OCI-LY7 (cell line): ENCODE measurements around the gene PFKFB1. TPM values are rescaled to one million over a fixed set of nuclear protein-coding genes. Genes with fewer than 3 reads are reported as not detected.

ENCODE experiments used
- BruUV-seq: library from RNA; stranded (reverse); fragments of 400-500 nt; replicated peaks from 2 replicates; lab custom pipeline; 2021; lab: Mats Ljungman, UMichigan
- CTCF ChIA-PET: fragments of 300-600 bp; sonication (Branson Sonifier 250); formaldehyde crosslinking; loops from one replicate; lab custom pipeline; 2022; ENCODE audit warnings: antibody characterized with exemption; ENCODE audit not compliant: unreplicated experiment; lab: Charles Lee
- POLR2A ChIA-PET: fragments of 300-600 bp; sonication (Branson Sonifier 250); formaldehyde crosslinking; loops from one replicate; lab custom pipeline; 2022; ENCODE audit warnings: antibody characterized with exemption; lab: Charles Lee
- DNase-seq: peaks from one replicate; pipeline ENCODE4 v3.0.0-alpha.2; 2015; ENCODE audit warnings: low spot score
- H2AFZ ChIP-seq: fragments of 200-600 bp; sonication (generic), shearing (Covaris generic); 2 replicates; pipeline ENCODE4 v1.6.1; 2014; ENCODE audit warnings: mild to moderate bottlenecking, antibody characterized with exemption, low read length, moderate library complexity
- H3K27ac ChIP-seq: fragments of 200-600 bp; sonication (generic); 2 replicates; pipeline ENCODE4 v1.5.1; 2014; ENCODE audit warnings: mixed run types, low read depth, mild to moderate bottlenecking, moderate library complexity, low read length, inconsistent platforms; ENCODE audit not compliant: poor library complexity, severe bottlenecking
- H3K36me3 ChIP-seq: fragments of 200-600 bp; sonication (generic); 2 replicates; pipeline ENCODE4 v1.6.1; 2014; ENCODE audit warnings: mild to moderate bottlenecking, antibody characterized with exemption, low read length, moderate library complexity, mixed read lengths; ENCODE audit not compliant: insufficient read depth
- H3K4me1 ChIP-seq: fragments of 200-600 bp; sonication (generic); 2 replicates; pipeline ENCODE4 v1.5.1; 2014; ENCODE audit warnings: mild to moderate bottlenecking, low read length; ENCODE audit not compliant: insufficient read depth, poor library complexity, severe bottlenecking
- H3K4me2 ChIP-seq: fragments of 200-600 bp; sonication (generic); 2 replicates; pipeline ENCODE4 v1.6.1; 2014; ENCODE audit warnings: mild to moderate bottlenecking, low read length
- H3K4me3 ChIP-seq: fragments of 200-600 bp; sonication (generic); 2 replicates; pipeline ENCODE4 v1.5.1; 2014; ENCODE audit warnings: mild to moderate bottlenecking, low read depth, low read length; ENCODE audit not compliant: poor library complexity, severe bottlenecking
- H3K79me2 ChIP-seq: fragments of 200-600 bp; sonication (generic); 2 replicates; pipeline ENCODE4 v1.6.1; 2016; ENCODE audit warnings: low read depth, mild to moderate bottlenecking, low read length, moderate library complexity, mixed read lengths; ENCODE audit not compliant: insufficient read depth
- H3K9me2 ChIP-seq: fragments of 200-600 bp; sonication (generic); 2 replicates; pipeline ENCODE4 v1.6.1; 2016; ENCODE audit warnings: mild to moderate bottlenecking, low read length, mixed read lengths; ENCODE audit not compliant: insufficient read depth
- H3K9me3 ChIP-seq: fragments of 200-600 bp; sonication (generic); 2 replicates; pipeline ENCODE4 v1.6.1; 2014; ENCODE audit warnings: mild to moderate bottlenecking, mixed run types, low read length, mixed read lengths
- H4K20me1 ChIP-seq: fragments of 200-600 bp; sonication (generic); 2 replicates; pipeline ENCODE4 v1.6.1; 2014; ENCODE audit warnings: mild to moderate bottlenecking, antibody characterized with exemption, low read length, moderate library complexity, mixed read lengths; ENCODE audit not compliant: insufficient read depth
- EZH2phosphoT487 ChIP-seq: fragments of 200-600 bp; sonication (generic); IDR thresholded peaks from 2 replicates; pipeline ENCODE4 v1.6.1; 2018; ENCODE audit warnings: low read depth, borderline replicate concordance, mild to moderate bottlenecking, mixed run types, antibody characterized with exemption, low read length, moderate library complexity, mixed read lengths
- intact Hi-C: fragments of 100-400 bp; cut with micrococcal nuclease; formaldehyde crosslinking; loops from one replicate; pipeline ENCODE4 v1.10.0; 2022; ENCODE audit not compliant: unreplicated experiment
- total RNA-seq, 2 experiments: library from RNA; depleted of rRNA in 1 of 2; stranded (reverse); fragments of >200 nt in 1 of 2; shearing (Covaris generic) in 1 of 2; gene quantifications; 2 replicates each; pipeline ENCODE4 v1.2.3, GENCODE V29; 2014 to 2022
- TF ChIP-seq, protein P1 (sequence below): fragments of 200-600 bp; sonication (generic); conservative IDR thresholded peaks from 2 replicates; pipeline ENCODE4 v1.5.1; 2014; ENCODE audit warnings: mild to moderate bottlenecking, antibody characterized with exemption, low read length, moderate library complexity, mixed read lengths

PFKFB1 gene
- total RNA-seq, 2 experiments from 2014 or later, result 0.72 to 0.76 TPM

- H2AFZ ChIP-seq, result no peak overlapping the region
- ChIA-PET CTCF (no interaction called here), POLR2A (interaction anchor here (0.6 kb wide), 1 partner anchor 429 kb away, joined by 5 read pairs; no protein-coding TSS in a partner anchor)
- peaks cover 5% of the 10 kb centered on the region for H3K4me1 ChIP-seq
- no peaks in the 10 kb centered on the region for H3K36me3 ChIP-seq
- H3K27ac ChIP-seq, result no peak overlapping the region
- no peaks in the 10 kb centered on the region for H3K9me3 ChIP-seq
- no peaks in the 10 kb centered on the region for H3K79me2 ChIP-seq
- intact Hi-C loops, result no loop called here
- TF ChIP-seq, protein P1, sequence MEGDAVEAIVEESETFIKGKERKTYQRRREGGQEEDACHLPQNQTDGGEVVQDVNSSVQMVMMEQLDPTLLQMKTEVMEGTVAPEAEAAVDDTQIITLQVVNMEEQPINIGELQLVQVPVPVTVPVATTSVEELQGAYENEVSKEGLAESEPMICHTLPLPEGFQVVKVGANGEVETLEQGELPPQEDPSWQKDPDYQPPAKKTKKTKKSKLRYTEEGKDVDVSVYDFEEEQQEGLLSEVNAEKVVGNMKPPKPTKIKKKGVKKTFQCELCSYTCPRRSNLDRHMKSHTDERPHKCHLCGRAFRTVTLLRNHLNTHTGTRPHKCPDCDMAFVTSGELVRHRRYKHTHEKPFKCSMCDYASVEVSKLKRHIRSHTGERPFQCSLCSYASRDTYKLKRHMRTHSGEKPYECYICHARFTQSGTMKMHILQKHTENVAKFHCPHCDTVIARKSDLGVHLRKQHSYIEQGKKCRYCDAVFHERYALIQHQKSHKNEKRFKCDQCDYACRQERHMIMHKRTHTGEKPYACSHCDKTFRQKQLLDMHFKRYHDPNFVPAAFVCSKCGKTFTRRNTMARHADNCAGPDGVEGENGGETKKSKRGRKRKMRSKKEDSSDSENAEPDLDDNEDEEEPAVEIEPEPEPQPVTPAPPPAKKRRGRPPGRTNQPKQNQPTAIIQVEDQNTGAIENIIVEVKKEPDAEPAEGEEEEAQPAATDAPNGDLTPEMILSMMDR, result no peak
- TF ChIP-seq EZH2phosphoT487, result no peak
- no TSS peak for BruUV-seq
- no peaks in the 10 kb centered on the region for H3K9me2 ChIP-seq
- no peak overlapping the region for H3K4me2 ChIP-seq
- no peak for DNase-seq
- no peak overlapping the region for H3K4me3 ChIP-seq
- H4K20me1 ChIP-seq, result no peaks in the 10 kb centered on the region
Observed at GRCh38 chrX:54926978-54927377, 67.0 kb downstream of the PFKFB1 start.

DNA sequence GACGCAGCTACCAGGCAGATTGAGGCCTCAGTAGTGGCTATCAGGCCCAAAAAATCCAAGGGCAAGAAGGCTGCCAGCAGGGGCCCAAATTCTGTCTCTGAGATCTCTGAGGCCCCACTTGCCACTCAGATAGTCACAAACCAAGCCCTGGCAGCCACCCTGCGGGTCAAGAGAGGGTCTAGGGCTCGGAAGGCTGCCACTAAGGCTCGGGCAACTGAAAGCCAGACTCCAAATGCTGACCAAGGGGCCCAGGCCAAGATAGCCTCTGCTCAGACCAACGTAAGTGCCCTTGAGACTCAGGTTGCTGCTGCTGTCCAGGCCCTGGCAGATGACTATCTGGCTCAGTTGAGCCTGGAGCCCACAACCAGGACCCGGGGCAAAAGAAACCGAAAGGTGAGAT lies 70.6 kb downstream of the PFKFB1 start:
- BruUV-seq, result no TSS peak
- Histone ChIP-seq H3K4me2 (no peak overlapping the region), H2AFZ (no peak overlapping the region), H3K9me3 (no peaks in the 10 kb centered on the region), H3K4me1 (peaks cover 5% of the 10 kb centered on the region), H3K36me3 (no peaks in the 10 kb centered on the region), H3K4me3 (no peak overlapping the region), H3K27ac (no peak overlapping the region), H4K20me1 (no peaks in the 10 kb centered on the region), H3K79me2 (no peaks in the 10 kb centered on the region), H3K9me2 (no peaks in the 10 kb centered on the region)
- intact Hi-C loops, result no loop called here
- POLR2A ChIA-PET, result no interaction called here
- CTCF ChIA-PET, result no interaction called here
- DNase-seq, result no peak
- TF ChIP-seq, protein P1, result no peak
- no peak for TF ChIP-seq EZH2phosphoT487

- H3K27ac ChIP-seq, result no peak overlapping the region
- no peaks in the 10 kb centered on the region for H3K9me2 ChIP-seq
- POLR2A ChIA-PET, result interaction anchor here (0.5 kb wide), 1 partner anchor 14 kb away, joined by 3 read pairs; no protein-coding TSS in a partner anchor
- no peak overlapping the region for H2AFZ ChIP-seq
- no TSS peak for BruUV-seq
- H3K36me3 ChIP-seq, result no peaks in the 10 kb centered on the region
- intact Hi-C loops, result no loop called here
- DNase-seq, result no peak
- CTCF ChIA-PET, result no interaction called here
- TF ChIP-seq, protein P1, result no peak
- no peak for TF ChIP-seq EZH2phosphoT487
- H3K4me1 ChIP-seq, result peaks cover 5% of the 10 kb centered on the region
- no peaks in the 10 kb centered on the region for H3K79me2 ChIP-seq
- no peaks in the 10 kb centered on the region for H4K20me1 ChIP-seq
- H3K4me3 ChIP-seq, result no peak overlapping the region
- no peak overlapping the region for H3K4me2 ChIP-seq
- H3K9me3 ChIP-seq, result no peaks in the 10 kb centered on the region
Observed at GRCh38 chrX:54922547-54922946, 71.4 kb downstream of the PFKFB1 start.
